ENCODE measurements around the gene PNMT. TPM values are rescaled to one million over a fixed set of nuclear protein-coding genes. Genes with fewer than 3 reads are reported as not detected.

The PNMT gene
- total and polyA plus RNA-seq, 2 donors (not counting 1 experiment from before 2014, with no cell fraction given) = not detected

GRCh38 chr17:39623356-39623950 lies 44.8 kb upstream of the PNMT start:
- TF ChIP-seq CTCF (conservative IDR thresholded peaks at IDR 0.05 in 1 of 2, IDR thresholded peaks at IDR 0.05 in 1 of 2; ENCODE audit: low read depth in 1 of 2, low read length in 2 of 2) = peak; percentile 91 to 94
- TF ChIP-seq EZH2 (IDR thresholded peaks at IDR 0.05; ENCODE audit: low read length, missing control alignments) = no peak
- Histone ChIP-seq H2AFZ (ENCODE audit: low read length) (no peak overlapping the region), H3K9ac (ENCODE audit: insufficient read depth, low read length) (no peak overlapping the region), H3K4me2 (ENCODE audit: extremely low read depth, insufficient read depth, low read length) (no peak overlapping the region), H3K27me3 (ENCODE audit: control insufficient read depth, insufficient read depth, low read length) (peaks cover 47% of the 10 kb centered on the region), H3K27ac (ENCODE audit: insufficient read depth, low read length) (no peak overlapping the region), H3K79me2 (ENCODE audit: control insufficient read depth, insufficient read depth, low read length) (no peaks in the 10 kb centered on the region), H3K9me3 (ENCODE audit: control insufficient read depth, insufficient read depth, low read depth, low read length) (no peaks in the 10 kb centered on the region), H3K4me3 (replicated peaks in 1 of 4; ENCODE audit: control extremely low read depth in 1 of 4, insufficient read depth in 1 of 4, low read depth in 3 of 4, low read length in 4 of 4) (no peak overlapping the region), H3K36me3 (ENCODE audit: control insufficient read depth, insufficient read depth, low read length) (no peaks in the 10 kb centered on the region), H3K4me1 (ENCODE audit: control insufficient read depth, extremely low read depth, insufficient read depth, low read length) (no peaks in the 10 kb centered on the region), H4K20me1 (ENCODE audit: control insufficient read depth, extremely low read depth, insufficient read depth, low read length) (no peaks in the 10 kb centered on the region)
- peak; percentile 32 to 48 for DNase-seq (ENCODE audit: low read depth in 2 of 2)

GRCh38 chr17:39624313-39624712 lies 43.9 kb upstream of the PNMT start:
- Histone ChIP-seq H4K20me1 (ENCODE audit: control insufficient read depth, extremely low read depth, insufficient read depth, low read length) (no peaks in the 10 kb centered on the region), H3K36me3 (ENCODE audit: control insufficient read depth, insufficient read depth, low read length) (no peaks in the 10 kb centered on the region), H3K4me2 (ENCODE audit: extremely low read depth, insufficient read depth, low read length) (no peak overlapping the region), H3K4me3 (replicated peaks in 1 of 4; ENCODE audit: control extremely low read depth in 1 of 4, insufficient read depth in 1 of 4, low read depth in 3 of 4, low read length in 4 of 4) (no peak overlapping the region), H3K9ac (ENCODE audit: insufficient read depth, low read length) (no peak overlapping the region), H3K27me3 (ENCODE audit: control insufficient read depth, insufficient read depth, low read length) (peaks cover 47% of the 10 kb centered on the region), H2AFZ (ENCODE audit: low read length) (no peak overlapping the region), H3K79me2 (ENCODE audit: control insufficient read depth, insufficient read depth, low read length) (no peaks in the 10 kb centered on the region), H3K9me3 (ENCODE audit: control insufficient read depth, insufficient read depth, low read depth, low read length) (no peaks in the 10 kb centered on the region), H3K27ac (ENCODE audit: insufficient read depth, low read length) (no peak overlapping the region), H3K4me1 (ENCODE audit: control insufficient read depth, extremely low read depth, insufficient read depth, low read length) (no peaks in the 10 kb centered on the region)
- no peak for DNase-seq (ENCODE audit: low read depth in 2 of 2)
- no peak for TF ChIP-seq CTCF (conservative IDR thresholded peaks at IDR 0.05 in 1 of 2, IDR thresholded peaks at IDR 0.05 in 1 of 2; ENCODE audit: low read depth in 1 of 2, low read length in 2 of 2)
- no peak for TF ChIP-seq EZH2 (IDR thresholded peaks at IDR 0.05; ENCODE audit: low read length, missing control alignments)

GRCh38 chr17:39625198-39625785 lies 43.0 kb upstream of the PNMT start:
- no peaks in the 10 kb centered on the region for H3K4me1 ChIP-seq (ENCODE audit: control insufficient read depth, extremely low read depth, insufficient read depth, low read length)
- no peak overlapping the region for H3K4me2 ChIP-seq (ENCODE audit: extremely low read depth, insufficient read depth, low read length)
- no peak for DNase-seq (ENCODE audit: low read depth in 2 of 2)
- no peak overlapping the region for H3K9ac ChIP-seq (ENCODE audit: insufficient read depth, low read length)
- H3K9me3 ChIP-seq (ENCODE audit: control insufficient read depth, insufficient read depth, low read depth, low read length) = no peaks in the 10 kb centered on the region
- H2AFZ ChIP-seq (ENCODE audit: low read length) = no peak overlapping the region
- no peaks in the 10 kb centered on the region for H4K20me1 ChIP-seq (ENCODE audit: control insufficient read depth, extremely low read depth, insufficient read depth, low read length)
- no peaks in the 10 kb centered on the region for H3K36me3 ChIP-seq (ENCODE audit: control insufficient read depth, insufficient read depth, low read length)
- no peaks in the 10 kb centered on the region for H3K79me2 ChIP-seq (ENCODE audit: control insufficient read depth, insufficient read depth, low read length)
- H3K4me3 ChIP-seq (replicated peaks in 1 of 4; ENCODE audit: control extremely low read depth in 1 of 4, insufficient read depth in 1 of 4, low read depth in 3 of 4, low read length in 4 of 4) = no peak overlapping the region
- peaks cover 52% of the 10 kb centered on the region for H3K27me3 ChIP-seq (ENCODE audit: control insufficient read depth, insufficient read depth, low read length)
- no peak overlapping the region for H3K27ac ChIP-seq (ENCODE audit: insufficient read depth, low read length)
- TF ChIP-seq EZH2 (IDR thresholded peaks at IDR 0.05; ENCODE audit: low read length, missing control alignments) = no peak
- no peak for TF ChIP-seq CTCF (conservative IDR thresholded peaks at IDR 0.05 in 1 of 2, IDR thresholded peaks at IDR 0.05 in 1 of 2; ENCODE audit: low read depth in 1 of 2, low read length in 2 of 2)
